ENCODE data around the gene SLC25A21.

GRCh38 chr14:37034410-37035285 is 137.8 kb downstream of the SLC25A21 start:
- no peak for TF ChIP-seq ZNF513 (tag by site-specific recombination; IDR thresholded peaks at IDR 0.05)
- TF ChIP-seq ZNF146 (tag by site-specific recombination; IDR thresholded peaks at IDR 0.05): no peak
- TF ChIP-seq, protein P1, sequence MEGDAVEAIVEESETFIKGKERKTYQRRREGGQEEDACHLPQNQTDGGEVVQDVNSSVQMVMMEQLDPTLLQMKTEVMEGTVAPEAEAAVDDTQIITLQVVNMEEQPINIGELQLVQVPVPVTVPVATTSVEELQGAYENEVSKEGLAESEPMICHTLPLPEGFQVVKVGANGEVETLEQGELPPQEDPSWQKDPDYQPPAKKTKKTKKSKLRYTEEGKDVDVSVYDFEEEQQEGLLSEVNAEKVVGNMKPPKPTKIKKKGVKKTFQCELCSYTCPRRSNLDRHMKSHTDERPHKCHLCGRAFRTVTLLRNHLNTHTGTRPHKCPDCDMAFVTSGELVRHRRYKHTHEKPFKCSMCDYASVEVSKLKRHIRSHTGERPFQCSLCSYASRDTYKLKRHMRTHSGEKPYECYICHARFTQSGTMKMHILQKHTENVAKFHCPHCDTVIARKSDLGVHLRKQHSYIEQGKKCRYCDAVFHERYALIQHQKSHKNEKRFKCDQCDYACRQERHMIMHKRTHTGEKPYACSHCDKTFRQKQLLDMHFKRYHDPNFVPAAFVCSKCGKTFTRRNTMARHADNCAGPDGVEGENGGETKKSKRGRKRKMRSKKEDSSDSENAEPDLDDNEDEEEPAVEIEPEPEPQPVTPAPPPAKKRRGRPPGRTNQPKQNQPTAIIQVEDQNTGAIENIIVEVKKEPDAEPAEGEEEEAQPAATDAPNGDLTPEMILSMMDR (tag by site-specific recombination; IDR thresholded peaks at IDR 0.05): no peak
- TF ChIP-seq INSM2 (tag by site-specific recombination; IDR thresholded peaks at IDR 0.05): no peak
- no peak for TF ChIP-seq ZSCAN23 (tag by site-specific recombination; IDR thresholded peaks at IDR 0.05)
- no peak for TF ChIP-seq ZNF114 (tag by site-specific recombination; IDR thresholded peaks at IDR 0.05)
